ENCODE results near the gene SZT2.

SZT2 gene

DNA sequence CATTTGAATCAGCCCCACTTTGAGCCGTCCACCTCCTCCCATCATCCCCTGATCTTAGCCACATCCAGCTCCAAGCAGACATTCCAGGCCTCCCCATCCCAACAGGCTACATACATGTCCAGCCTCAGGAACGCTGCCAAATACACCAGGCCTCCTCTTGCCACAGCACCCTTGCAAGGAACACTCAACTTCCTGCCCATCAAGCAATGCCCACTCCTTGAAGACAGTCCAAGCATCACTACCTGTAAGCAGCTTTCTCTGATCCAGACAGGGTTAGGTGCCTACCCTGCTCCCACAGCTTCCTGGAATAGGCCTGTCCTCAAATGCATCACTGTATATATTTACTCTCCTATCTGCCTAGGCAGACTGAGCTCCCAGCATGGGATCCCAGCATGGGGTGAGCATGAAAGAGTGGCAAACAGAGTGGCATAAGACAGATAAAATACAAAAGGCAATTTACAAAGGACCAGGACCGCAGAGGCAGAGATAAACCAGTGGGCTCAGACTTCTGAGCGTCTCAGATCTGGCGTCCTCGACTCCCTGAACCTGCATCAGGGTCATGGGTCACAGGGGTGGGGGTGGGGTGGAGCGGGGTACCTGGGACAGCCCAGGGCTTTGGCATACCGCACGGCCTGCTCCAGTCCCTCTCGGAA is 63.2 kb downstream of the SZT2 start:
- TF ChIP-seq, protein P1, sequence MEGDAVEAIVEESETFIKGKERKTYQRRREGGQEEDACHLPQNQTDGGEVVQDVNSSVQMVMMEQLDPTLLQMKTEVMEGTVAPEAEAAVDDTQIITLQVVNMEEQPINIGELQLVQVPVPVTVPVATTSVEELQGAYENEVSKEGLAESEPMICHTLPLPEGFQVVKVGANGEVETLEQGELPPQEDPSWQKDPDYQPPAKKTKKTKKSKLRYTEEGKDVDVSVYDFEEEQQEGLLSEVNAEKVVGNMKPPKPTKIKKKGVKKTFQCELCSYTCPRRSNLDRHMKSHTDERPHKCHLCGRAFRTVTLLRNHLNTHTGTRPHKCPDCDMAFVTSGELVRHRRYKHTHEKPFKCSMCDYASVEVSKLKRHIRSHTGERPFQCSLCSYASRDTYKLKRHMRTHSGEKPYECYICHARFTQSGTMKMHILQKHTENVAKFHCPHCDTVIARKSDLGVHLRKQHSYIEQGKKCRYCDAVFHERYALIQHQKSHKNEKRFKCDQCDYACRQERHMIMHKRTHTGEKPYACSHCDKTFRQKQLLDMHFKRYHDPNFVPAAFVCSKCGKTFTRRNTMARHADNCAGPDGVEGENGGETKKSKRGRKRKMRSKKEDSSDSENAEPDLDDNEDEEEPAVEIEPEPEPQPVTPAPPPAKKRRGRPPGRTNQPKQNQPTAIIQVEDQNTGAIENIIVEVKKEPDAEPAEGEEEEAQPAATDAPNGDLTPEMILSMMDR (IDR thresholded peaks at IDR 0.05; ENCODE audit: low read depth, low read length) = no peak
- TF ChIP-seq EZH2phosphoT487 (IDR thresholded peaks at IDR 0.05; ENCODE audit: low read depth) = no peak
- Histone ChIP-seq H2AFZ (ENCODE audit: low read depth, low read length) (no peak overlapping the region), H3K27ac (ENCODE audit: low read length) (no peak overlapping the region), H3K27me3 (ENCODE audit: low read depth, low read length) (no peaks in the 10 kb centered on the region), H3K9me3 (ENCODE audit: insufficient read depth, low read length) (no peaks in the 10 kb centered on the region), H3K36me3 (replicated peaks; ENCODE audit: low read depth, low read length) (no peaks in the 10 kb centered on the region), H4K20me1 (ENCODE audit: insufficient read depth, low read length) (no peaks in the 10 kb centered on the region), H3K79me2 (ENCODE audit: low read length) (no peaks in the 10 kb centered on the region), H3K4me3 (ENCODE audit: low read length) (no peak overlapping the region), H3K4me2 (ENCODE audit: low read length) (no peak overlapping the region), H3K4me1 (ENCODE audit: low read length) (no peaks in the 10 kb centered on the region), H3K9ac (ENCODE audit: low read length) (no peak overlapping the region)

GRCh38 chr1:43453442-43454269 is 64.0 kb downstream of the SZT2 start, which contains the start of gene HYI:
Gene HYI (minus strand): TSS chr1:43453931. CDS start chr1:43453793, 138 bp downstream.
- no peaks in the 10 kb centered on the region for H3K4me1 ChIP-seq (ENCODE audit: low read length)
- no peak within 1 kb of the TSS for H3K4me2 ChIP-seq (ENCODE audit: low read length)
- H3K9ac ChIP-seq (ENCODE audit: low read length) = no peak within 1 kb of the TSS
- no peaks in the 10 kb centered on the region for H3K79me2 ChIP-seq (ENCODE audit: low read length)
- H3K4me3 ChIP-seq (ENCODE audit: low read length) = no peak within 1 kb of the TSS
- no peak within 1 kb of the TSS for H3K27ac ChIP-seq (ENCODE audit: low read length)
- H3K9me3 ChIP-seq (ENCODE audit: insufficient read depth, low read length) = no peaks in the 10 kb centered on the region
- TF ChIP-seq, protein P1 (IDR thresholded peaks at IDR 0.05; ENCODE audit: low read depth, low read length) = no peak
- TF ChIP-seq EZH2phosphoT487 (IDR thresholded peaks at IDR 0.05; ENCODE audit: low read depth) = no peak
- no peaks in the 10 kb centered on the region for H4K20me1 ChIP-seq (ENCODE audit: insufficient read depth, low read length)
- no peaks in the 10 kb centered on the region for H3K36me3 ChIP-seq (replicated peaks; ENCODE audit: low read depth, low read length)
- no peak within 1 kb of the TSS for H2AFZ ChIP-seq (ENCODE audit: low read depth, low read length)
- no peaks in the 10 kb centered on the region for H3K27me3 ChIP-seq (ENCODE audit: low read depth, low read length)

DNA sequence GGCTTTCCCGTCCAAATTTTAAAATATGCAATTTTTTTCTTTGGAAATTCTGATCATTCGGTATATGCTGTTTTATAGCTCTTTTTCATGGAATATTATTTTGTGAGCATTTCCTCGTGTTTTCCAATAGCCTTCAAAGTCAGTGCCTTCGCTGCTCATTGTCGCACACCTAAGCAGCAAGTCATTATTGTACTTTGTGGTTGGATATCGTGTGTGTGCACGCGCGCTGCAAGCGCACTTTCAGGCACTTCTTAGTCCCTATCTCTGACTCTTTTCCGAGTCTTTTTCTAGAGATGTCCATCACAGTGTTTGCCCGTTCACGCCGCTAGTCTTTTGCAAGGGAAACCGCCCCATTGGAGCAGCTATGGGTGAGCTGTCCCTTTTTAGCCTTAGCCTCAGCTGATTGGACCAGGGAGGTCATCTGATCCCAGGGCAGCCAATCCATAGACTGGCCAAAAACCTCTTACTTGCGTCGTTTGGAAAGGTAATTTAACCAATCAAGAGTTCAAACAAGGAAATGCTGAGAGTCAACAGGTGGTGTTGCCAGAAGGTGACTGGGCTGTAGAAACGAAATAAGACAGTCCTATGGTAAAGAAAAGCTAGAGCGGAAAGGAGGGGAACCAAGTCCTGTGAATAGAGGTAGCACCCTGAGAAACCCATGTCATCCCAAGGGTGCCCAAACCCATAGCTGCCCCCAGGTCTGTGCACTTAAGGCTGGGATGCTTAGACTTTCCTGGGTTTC is 64.7 kb downstream of the SZT2 start:
- no peaks in the 10 kb centered on the region for H4K20me1 ChIP-seq (ENCODE audit: insufficient read depth, low read length)
- no peak overlapping the region for H3K27ac ChIP-seq (ENCODE audit: low read length)
- H3K79me2 ChIP-seq (ENCODE audit: low read length) = no peaks in the 10 kb centered on the region
- H3K27me3 ChIP-seq (ENCODE audit: low read depth, low read length) = no peaks in the 10 kb centered on the region
- no peaks in the 10 kb centered on the region for H3K4me1 ChIP-seq (ENCODE audit: low read length)
- no peaks in the 10 kb centered on the region for H3K36me3 ChIP-seq (replicated peaks; ENCODE audit: low read depth, low read length)
- H3K9ac ChIP-seq (ENCODE audit: low read length) = no peak overlapping the region
- TF ChIP-seq, protein P1 (IDR thresholded peaks at IDR 0.05; ENCODE audit: low read depth, low read length) = no peak
- no peak for TF ChIP-seq EZH2phosphoT487 (IDR thresholded peaks at IDR 0.05; ENCODE audit: low read depth)
- no peak overlapping the region for H3K4me2 ChIP-seq (ENCODE audit: low read length)
- no peaks in the 10 kb centered on the region for H3K9me3 ChIP-seq (ENCODE audit: insufficient read depth, low read length)
- no peak overlapping the region for H2AFZ ChIP-seq (ENCODE audit: low read depth, low read length)
- no peak overlapping the region for H3K4me3 ChIP-seq (ENCODE audit: low read length)

Data from OCI-LY3 (cell line).